Measurements from ENCODE around the gene FOXO4. TPM values are rescaled to one million over a fixed set of nuclear protein-coding genes. Genes with fewer than 3 reads are reported as not detected.

Gene FOXO4
- total RNA-seq, 1 experiment from 2014 or later, result 17.7 TPM

DNA sequence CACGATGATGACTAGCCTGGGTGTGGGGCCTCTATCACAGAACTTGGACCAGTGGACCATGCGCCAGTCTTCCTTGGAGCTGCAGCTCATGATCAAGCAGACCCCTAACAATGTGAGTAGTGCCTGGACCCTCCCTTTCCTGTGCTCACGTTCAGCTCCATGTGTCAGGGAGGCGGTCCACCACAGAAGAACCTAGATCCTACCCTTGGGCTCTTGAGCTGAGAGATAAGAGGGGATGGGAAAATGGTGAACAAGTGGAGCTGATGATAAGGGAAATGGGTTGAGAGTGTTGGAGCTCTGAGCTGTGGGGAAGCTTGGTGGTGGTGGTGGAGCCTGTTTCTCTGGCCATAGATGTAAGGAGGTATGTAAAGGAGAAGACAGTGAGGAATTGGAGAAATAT is 35.9 kb downstream of the FOXO4 start:
- Histone ChIP-seq H3K23ac (ENCODE audit: insufficient read length, low read depth, low read length) (no peak overlapping the region), H3K9me3 (ENCODE audit: control insufficient read depth, low read depth, low read length) (peaks cover 41% of the 10 kb centered on the region), H3K9ac (ENCODE audit: extremely low read depth, insufficient read length, low read length) (no peak overlapping the region), H4K5ac (ENCODE audit: insufficient read length, low read depth, low read length) (no peak overlapping the region), H3K4ac (ENCODE audit: low read depth, low read length) (no peak overlapping the region), H3K56ac (ENCODE audit: insufficient read length, low read depth, low read length) (no peak overlapping the region), H3K18ac (ENCODE audit: insufficient read length, low read depth, low read length) (no peak overlapping the region), H4K8ac (replicated peaks; ENCODE audit: insufficient read length, low read depth, low read length) (no peak overlapping the region), H2BK120ac (ENCODE audit: low read depth, low read length, poor library complexity, severe bottlenecking) (no peak overlapping the region), H3K4me2 (ENCODE audit: insufficient read depth, insufficient read length, low read length) (no peak overlapping the region), H2BK12ac (ENCODE audit: insufficient read length, low read depth, low read length) (no peak overlapping the region), H2BK15ac (ENCODE audit: low read depth, low read length) (no peak overlapping the region), H4K20me1 (ENCODE audit: control insufficient read depth, insufficient read depth, insufficient read length) (no peaks in the 10 kb centered on the region), H2BK20ac (ENCODE audit: low read depth, low read length, poor library complexity, severe bottlenecking) (no peak overlapping the region), H3K4me1 (ENCODE audit: insufficient read depth, low read length) (no peaks in the 10 kb centered on the region), H2AFZ (ENCODE audit: low read length) (no peak overlapping the region), H2AK5ac (ENCODE audit: insufficient read length, low read length) (no peak overlapping the region), H3T11ph (ENCODE audit: low read length) (no peak overlapping the region), H4K91ac (ENCODE audit: insufficient read length, low read depth, low read length) (no peak overlapping the region), H3K79me2 (ENCODE audit: insufficient read depth, low read length) (no peaks in the 10 kb centered on the region), H3K27ac (ENCODE audit: insufficient read length, low read depth, low read length) (no peak overlapping the region), H3K14ac (ENCODE audit: insufficient read depth, low read length) (no peak overlapping the region), H3K23me2 (ENCODE audit: insufficient read length, low read depth, low read length, poor library complexity, severe bottlenecking) (no peaks in the 10 kb centered on the region), H3K27me3 (ENCODE audit: insufficient read depth, low read length) (no peaks in the 10 kb centered on the region), H3K79me1 (ENCODE audit: insufficient read depth, low read depth, low read length, poor library complexity, severe bottlenecking) (no peaks in the 10 kb centered on the region), H2BK5ac (ENCODE audit: insufficient read length, low read length) (no peak overlapping the region)
- Mint-ChIP-seq H3K27ac (no peak overlapping the region), H3K4me3 (no peak overlapping the region), H3K27me3 (ENCODE audit: low read depth) (peaks cover 2% of the 10 kb centered on the region), H3K9me3 (peaks cover 71 to 81% of the 10 kb centered on the region in 2 experiments), H3K36me3 (ENCODE audit: insufficient read depth in 1 of 3, low read depth in 3 of 3) (peaks cover 58 to 92% (median 79%) of the 10 kb centered on the region in 3 experiments), H3K4me1 (0 out of 4 replicates have a peak, but pooled peaks cover 0 to 5% of the 10 kb centered on the region in 2 experiments)
- TF ChIP-seq CTCF (conservative IDR thresholded peaks at IDR 0.05), result no peak
- DNase-seq, result no peak
- WGBS (ENCODE audit: extremely low coverage, insufficient read length, low lambda C conversion rate), result no CpG with 5 or more reads among the region's 4 CpGs
